Prostate gland (tissue), 2 donors: ENCODE results near the gene PLEKHB1.

ENCODE experiments used
- POLR2A ChIP-seq: fragments of 450-650 bp; IDR thresholded peaks from one replicate; pipeline ENCODE4 v1.6.1; 2016; ENCODE audit warnings: antibody characterized with exemption, mild to moderate bottlenecking
- POLR2AphosphoS5 ChIP-seq: sonication (generic); formaldehyde crosslinking; IDR thresholded peaks from one replicate; pipeline ENCODE4 v1.6.1; 2017; ENCODE audit warnings: antibody characterized with exemption
- TF ChIP-seq, protein P1 (sequence below), 4 experiments: fragments of 200-600 bp in 2 of 4; fragments of 450-650 bp in 2 of 4; sonication (generic) in 2 of 4; IDR thresholded peaks; 1 replicate in 3 of 4; 2 replicates in 1 of 4; pipeline ENCODE4 v1.5.1; 2016 to 2019; ENCODE audit warnings: antibody characterized with exemption in 4 of 4, mild to moderate bottlenecking in 2 of 4, moderate library complexity in 2 of 4

DNA sequence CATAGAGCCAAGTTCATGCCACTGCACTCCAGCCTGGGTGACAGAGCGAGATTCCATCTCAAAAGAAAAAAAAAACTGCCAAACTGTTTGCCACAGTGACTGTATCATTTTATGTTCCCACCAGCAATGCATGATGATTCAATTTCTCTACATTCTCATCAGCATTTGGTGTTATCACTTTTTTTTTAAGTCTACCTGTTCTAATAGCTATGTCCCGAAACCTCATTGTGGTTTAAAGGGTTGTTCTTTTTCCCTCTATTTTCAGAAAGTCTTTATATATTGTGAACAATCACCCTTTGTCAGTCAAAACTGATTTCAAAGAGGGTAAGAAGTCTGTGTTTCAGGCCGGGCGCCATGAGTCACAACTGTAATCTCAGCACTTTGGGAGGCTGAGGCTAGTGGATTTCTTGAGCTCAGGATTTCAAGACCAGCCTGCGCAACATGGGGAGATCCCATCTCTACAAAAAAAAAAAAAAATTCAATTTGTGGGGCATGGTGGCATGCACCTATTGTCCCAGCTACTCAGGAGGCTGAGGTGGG lies 33.7 kb upstream of the PLEKHB1 start:
- TF ChIP-seq, protein P1, sequence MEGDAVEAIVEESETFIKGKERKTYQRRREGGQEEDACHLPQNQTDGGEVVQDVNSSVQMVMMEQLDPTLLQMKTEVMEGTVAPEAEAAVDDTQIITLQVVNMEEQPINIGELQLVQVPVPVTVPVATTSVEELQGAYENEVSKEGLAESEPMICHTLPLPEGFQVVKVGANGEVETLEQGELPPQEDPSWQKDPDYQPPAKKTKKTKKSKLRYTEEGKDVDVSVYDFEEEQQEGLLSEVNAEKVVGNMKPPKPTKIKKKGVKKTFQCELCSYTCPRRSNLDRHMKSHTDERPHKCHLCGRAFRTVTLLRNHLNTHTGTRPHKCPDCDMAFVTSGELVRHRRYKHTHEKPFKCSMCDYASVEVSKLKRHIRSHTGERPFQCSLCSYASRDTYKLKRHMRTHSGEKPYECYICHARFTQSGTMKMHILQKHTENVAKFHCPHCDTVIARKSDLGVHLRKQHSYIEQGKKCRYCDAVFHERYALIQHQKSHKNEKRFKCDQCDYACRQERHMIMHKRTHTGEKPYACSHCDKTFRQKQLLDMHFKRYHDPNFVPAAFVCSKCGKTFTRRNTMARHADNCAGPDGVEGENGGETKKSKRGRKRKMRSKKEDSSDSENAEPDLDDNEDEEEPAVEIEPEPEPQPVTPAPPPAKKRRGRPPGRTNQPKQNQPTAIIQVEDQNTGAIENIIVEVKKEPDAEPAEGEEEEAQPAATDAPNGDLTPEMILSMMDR (IDR thresholded peaks at IDR 0.05): no peak
- TF ChIP-seq POLR2AphosphoS5 (no peak), POLR2A (no peak)
